Measurements from ENCODE around the gene PDE7B.

DNA sequence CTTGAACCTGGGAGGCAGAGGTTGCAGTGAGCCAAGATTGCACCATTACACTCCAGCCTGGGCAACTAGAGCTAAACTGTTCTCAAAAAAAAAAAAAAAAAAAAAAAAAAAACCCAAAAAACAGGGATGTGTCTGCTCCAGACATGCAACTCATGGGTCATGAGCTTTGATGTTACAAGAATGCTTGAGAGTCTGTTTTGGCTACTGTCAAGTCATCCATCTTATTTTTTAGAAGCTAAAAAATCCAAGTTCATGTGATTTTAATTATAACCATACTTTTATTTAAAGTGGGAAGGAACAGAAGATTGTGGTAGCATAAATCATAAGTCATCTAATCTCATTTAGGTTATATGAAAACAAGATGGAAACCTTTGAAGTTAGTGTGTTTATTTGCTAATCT, 120.6 kb downstream of the PDE7B start:
- TF ChIP-seq CEBPB (IDR thresholded peaks at IDR 0.05; ENCODE audit: borderline replicate concordance, low read depth, low read length), result no peak
- TF ChIP-seq EZH2 (conservative IDR thresholded peaks at IDR 0.05; ENCODE audit: low read depth, low read length), result no peak
- no peak for TF ChIP-seq GTF2F1 (IDR thresholded peaks at IDR 0.05; ENCODE audit: low read length)
- TF ChIP-seq FIP1L1 (IDR thresholded peaks at IDR 0.05; ENCODE audit: borderline replicate concordance, insufficient read depth, low read depth, low read length), result no peak
- TF ChIP-seq POLR2A (IDR thresholded peaks at IDR 0.05; ENCODE audit: insufficient read depth in 1 of 2, low read depth in 2 of 2, low read length in 2 of 2), result no peak
- no peak for TF ChIP-seq ARHGAP35 (CRISPR knock-in tag; IDR thresholded peaks at IDR 0.05; ENCODE audit: borderline replicate concordance)
- TF ChIP-seq RAD21 (CRISPR knock-in tag; IDR thresholded peaks at IDR 0.05), result no peak
- TF ChIP-seq SETDB1 (CRISPR knock-in tag; IDR thresholded peaks at IDR 0.05; ENCODE audit: borderline replicate concordance), result no peak
- TF ChIP-seq, protein P1, sequence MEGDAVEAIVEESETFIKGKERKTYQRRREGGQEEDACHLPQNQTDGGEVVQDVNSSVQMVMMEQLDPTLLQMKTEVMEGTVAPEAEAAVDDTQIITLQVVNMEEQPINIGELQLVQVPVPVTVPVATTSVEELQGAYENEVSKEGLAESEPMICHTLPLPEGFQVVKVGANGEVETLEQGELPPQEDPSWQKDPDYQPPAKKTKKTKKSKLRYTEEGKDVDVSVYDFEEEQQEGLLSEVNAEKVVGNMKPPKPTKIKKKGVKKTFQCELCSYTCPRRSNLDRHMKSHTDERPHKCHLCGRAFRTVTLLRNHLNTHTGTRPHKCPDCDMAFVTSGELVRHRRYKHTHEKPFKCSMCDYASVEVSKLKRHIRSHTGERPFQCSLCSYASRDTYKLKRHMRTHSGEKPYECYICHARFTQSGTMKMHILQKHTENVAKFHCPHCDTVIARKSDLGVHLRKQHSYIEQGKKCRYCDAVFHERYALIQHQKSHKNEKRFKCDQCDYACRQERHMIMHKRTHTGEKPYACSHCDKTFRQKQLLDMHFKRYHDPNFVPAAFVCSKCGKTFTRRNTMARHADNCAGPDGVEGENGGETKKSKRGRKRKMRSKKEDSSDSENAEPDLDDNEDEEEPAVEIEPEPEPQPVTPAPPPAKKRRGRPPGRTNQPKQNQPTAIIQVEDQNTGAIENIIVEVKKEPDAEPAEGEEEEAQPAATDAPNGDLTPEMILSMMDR (CRISPR knock-in tag; IDR thresholded peaks at IDR 0.05), result no peak
- no peak for TF ChIP-seq SRSF9 (IDR thresholded peaks at IDR 0.05; ENCODE audit: borderline replicate concordance, insufficient read depth, low read depth, low read length, poor library complexity, severe bottlenecking)
- TF ChIP-seq, protein P2, sequence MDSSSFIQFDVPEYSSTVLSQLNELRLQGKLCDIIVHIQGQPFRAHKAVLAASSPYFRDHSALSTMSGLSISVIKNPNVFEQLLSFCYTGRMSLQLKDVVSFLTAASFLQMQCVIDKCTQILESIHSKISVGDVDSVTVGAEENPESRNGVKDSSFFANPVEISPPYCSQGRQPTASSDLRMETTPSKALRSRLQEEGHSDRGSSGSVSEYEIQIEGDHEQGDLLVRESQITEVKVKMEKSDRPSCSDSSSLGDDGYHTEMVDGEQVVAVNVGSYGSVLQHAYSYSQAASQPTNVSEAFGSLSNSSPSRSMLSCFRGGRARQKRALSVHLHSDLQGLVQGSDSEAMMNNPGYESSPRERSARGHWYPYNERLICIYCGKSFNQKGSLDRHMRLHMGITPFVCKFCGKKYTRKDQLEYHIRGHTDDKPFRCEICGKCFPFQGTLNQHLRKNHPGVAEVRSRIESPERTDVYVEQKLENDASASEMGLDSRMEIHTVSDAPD (CRISPR knock-in tag; IDR thresholded peaks at IDR 0.05), result no peak
- TF ChIP-seq TAF1 (CRISPR knock-in tag; IDR thresholded peaks at IDR 0.05), result no peak
- TF ChIP-seq UBTF (CRISPR knock-in tag; IDR thresholded peaks at IDR 0.05), result no peak
